Hepatocyte (in vitro differentiated cells): Measurements from ENCODE around the gene DIS3. TPM values are rescaled to one million over a fixed set of nuclear protein-coding genes. Genes with fewer than 3 reads are reported as not detected.

Experiments
- polyA plus RNA-seq: library from polyadenylated mRNA; unstranded; fragments of >200 nt; fragmentation: Nextera tagmentation; extraction: Ambion mirVana; gene quantifications from 2 replicates; pipeline ENCODE4 v1.2.1, GENCODE V29; 2016
- small RNA-seq: library from RNA; depleted of rRNA; stranded (forward); fragments of <200 nt; gene quantifications from one replicate; pipeline ENCODE3, GENCODE V24; 2014
- total RNA-seq: library from RNA; depleted of rRNA; stranded (reverse); fragments of >200 nt; gene quantifications from 2 replicates; pipeline ENCODE4 v1.2.3, GENCODE V29; 2014

DIS3 gene
- total and polyA plus RNA-seq, 2 experiments from 2014 or later, result 11.7 to 37.0 TPM

Small RNA genes lying within 50 kb of the gene (small RNA-seq; reads per million reads assigned to genes)
- not detected for gene RNU6-80P

Other genes starting within 250 kb of the DIS3 start
- gene MZT1, start 54.3 kb downstream of the DIS3 start, total RNA-seq, result 14.8 and 15.5 TPM in 2 replicates
- gene MZT1, start 54.3 kb downstream of the DIS3 start, polyA plus RNA-seq, result 6.8 and 8.9 TPM in 2 replicates
- 3.8 and 7.1 TPM in 2 replicates for gene BORA, start 54.0 kb downstream of the DIS3 start, total RNA-seq
- 1.9 and 4.9 TPM in 2 replicates for gene BORA, start 54.0 kb downstream of the DIS3 start, polyA plus RNA-seq
- 20.9 and 24.5 TPM in 2 replicates for gene PIBF1, start 233 bp upstream of the DIS3 start, total RNA-seq
- 10.9 and 13.1 TPM in 2 replicates for gene PIBF1, start 233 bp upstream of the DIS3 start, polyA plus RNA-seq